SU-DHL-6 (cell line): Measurements from ENCODE around the gene FSIP1.

Experiments
- CTCF ChIP-seq: fragments of 200-600 bp; sonication (generic); IDR thresholded peaks from one replicate; pipeline ENCODE4 v1.5.1; 2017; ENCODE audit warnings: antibody characterized with exemption, mild to moderate bottlenecking, low read length, moderate library complexity; ENCODE audit not compliant: insufficient read depth, poor library complexity, severe bottlenecking
- EZH2phosphoT487 ChIP-seq: fragments of 200-600 bp; sonication (generic), shearing (Covaris generic); conservative IDR thresholded peaks from 2 replicates; pipeline ENCODE4 v1.6.1; 2018; ENCODE audit warnings: mild to moderate bottlenecking, antibody characterized with exemption, low read length, moderate library complexity, mixed read lengths

- TF ChIP-seq CTCF (no peak), EZH2phosphoT487 (no peak)
These were observed 197.2 kb downstream of the FSIP1 start for GRCh38 chr15:39585389-39585841.
